ENCODE data around the gene TTC9B.
A peak's percentile ranks its signal among the peaks of the same experiment; 100 is the strongest.
"Not testable (repeated sequence)": the region's sequence is repeated elsewhere in the genome, so short reads cannot be mapped to it uniquely, and the experiment has no call there.

The TTC9B gene

GRCh38 chr19:40233811-40234389 lies 15.7 kb upstream of the TTC9B start:
- DNase-seq (ENCODE audit: low read depth in 1 of 2, low spot score in 1 of 2): no peak

- no peak for DNase-seq (ENCODE audit: low read depth in 1 of 2, low spot score in 1 of 2)
These were observed 15.0 kb upstream of the TTC9B start for GRCh38 chr19:40232949-40233810.

GRCh38 chr19:40232479-40232878 lies 14.3 kb upstream of the TTC9B start:
- no peak for DNase-seq (ENCODE audit: low read depth in 1 of 2, low spot score in 1 of 2)

GRCh38 chr19:40231544-40232424 lies 13.6 kb upstream of the TTC9B start:
- DNase-seq (ENCODE audit: low read depth in 1 of 2, low spot score in 1 of 2): no peak

GRCh38 chr19:40231057-40231456 lies 12.9 kb upstream of the TTC9B start:
- DNase-seq (ENCODE audit: low read depth in 1 of 2, low spot score in 1 of 2): no peak

GRCh38 chr19:40229926-40230417 lies 11.8 kb upstream of the TTC9B start:
- DNase-seq (ENCODE audit: low read depth in 1 of 2, low spot score in 1 of 2): no peak

GRCh38 chr19:40229484-40229883 lies 11.3 kb upstream of the TTC9B start:
- no peak for DNase-seq (ENCODE audit: low read depth in 1 of 2, low spot score in 1 of 2)

- DNase-seq (ENCODE audit: low read depth in 1 of 2, low spot score in 1 of 2): no peak
These were observed 10.7 kb upstream of the TTC9B start for GRCh38 chr19:40228863-40229262.

GRCh38 chr19:40228346-40228745 lies 10.2 kb upstream of the TTC9B start:
- no peak for DNase-seq (ENCODE audit: low read depth in 1 of 2, low spot score in 1 of 2)

- DNase-seq (ENCODE audit: low read depth in 1 of 2, low spot score in 1 of 2): no peak
These were observed 7.5 kb upstream of the TTC9B start for GRCh38 chr19:40225440-40226305.

- no peak for DNase-seq (ENCODE audit: low read depth in 1 of 2, low spot score in 1 of 2)
These were observed 6.4 kb upstream of the TTC9B start for GRCh38 chr19:40224342-40225150.

GRCh38 chr19:40223135-40223822 lies 5.1 kb upstream of the TTC9B start:
- no peak for DNase-seq (ENCODE audit: low read depth in 1 of 2, low spot score in 1 of 2)

- DNase-seq (ENCODE audit: low read depth in 1 of 2, low spot score in 1 of 2): peak; percentile 27 to 57
These were observed 3.9 kb upstream of the TTC9B start for GRCh38 chr19:40221858-40222619.

- no peak for DNase-seq (ENCODE audit: low read depth in 1 of 2, low spot score in 1 of 2)
These were observed 2.5 kb upstream of the TTC9B start for GRCh38 chr19:40220674-40221073.

GRCh38 chr19:40219721-40220276 lies 1.6 kb upstream of the TTC9B start:
- no peak for DNase-seq (ENCODE audit: low read depth in 1 of 2, low spot score in 1 of 2)

GRCh38 chr19:40219029-40219428 lies 845 bp upstream of the TTC9B start:
- DNase-seq (ENCODE audit: low read depth in 1 of 2, low spot score in 1 of 2): not testable (repeated sequence)

- no peak for DNase-seq (ENCODE audit: low read depth in 1 of 2, low spot score in 1 of 2)
These were observed 965 bp downstream of the TTC9B start for GRCh38 chr19:40217027-40217810.

- DNase-seq (ENCODE audit: low read depth in 1 of 2, low spot score in 1 of 2): no peak
These were observed 1.5 kb downstream of the TTC9B start for GRCh38 chr19:40216777-40217026.

Data from activated T-helper 1 cell treated with anti-CD3 and anti-CD28 coated beads, Interleukin-2, amount 50 U/mL, for 16 hours (primary cell).